ENCODE results near the gene CADM1. TPM values are rescaled to one million over a fixed set of nuclear protein-coding genes. Genes with fewer than 3 reads are reported as not detected.

CADM1 gene
- total RNA-seq, 4 donors from 2014 or later, result 1.2 to 2.5 (median 2.2) TPM

GRCh38 chr11:115197031-115197430, 307.2 kb downstream of the CADM1 start:
- no peak for DNase-seq
- no peaks in the 10 kb centered on the region for H3K9me3 ChIP-seq
- no peak overlapping the region for H3K4me3 ChIP-seq
- ATAC-seq, result no peak
- H3K36me3 ChIP-seq, result no peaks in the 10 kb centered on the region
- H3K4me1 ChIP-seq, result peaks cover 3 to 12% of the 10 kb centered on the region in 2 donors
- no peaks in the 10 kb centered on the region for H3K27me3 ChIP-seq
- in situ Hi-C loops (cut with MboI; ENCODE audit: low sequenced_read_pairs in 4 of 4), result no loop called here
- intact Hi-C loops (cut with DNase I; ENCODE audit: low total_unique reads), result no loop called here
- no peak overlapping the region for H3K27ac ChIP-seq
- TF ChIP-seq CTCF (IDR thresholded peaks at IDR 0.05 in 4 of 5, conservative IDR thresholded peaks at IDR 0.05 in 1 of 5) (no peak), POLR2A (IDR thresholded peaks at IDR 0.05) (no peak)

- Histone ChIP-seq H3K9me3 (no peaks in the 10 kb centered on the region), H3K4me1 (peaks cover 3 to 9% of the 10 kb centered on the region in 2 donors), H3K27me3 (no peaks in the 10 kb centered on the region), H3K27ac (no peak overlapping the region), H3K36me3 (no peaks in the 10 kb centered on the region), H3K4me3 (no peak overlapping the region)
- DNase-seq, result no peak
- TF ChIP-seq CTCF (IDR thresholded peaks at IDR 0.05 in 4 of 5, conservative IDR thresholded peaks at IDR 0.05 in 1 of 5) (no peak), POLR2A (IDR thresholded peaks at IDR 0.05) (no peak)
- intact Hi-C loops (cut with DNase I; ENCODE audit: low total_unique reads), result no loop called here
- no peak for ATAC-seq
- in situ Hi-C loops (cut with MboI; ENCODE audit: low sequenced_read_pairs in 4 of 4), result no loop called here
Measured at GRCh38 chr11:115194802-115195110, 309.5 kb downstream of the CADM1 start.

- no peak for DNase-seq
- Histone ChIP-seq H3K4me1 (peaks cover 3 to 7% of the 10 kb centered on the region in 2 donors), H3K9me3 (no peaks in the 10 kb centered on the region), H3K36me3 (no peaks in the 10 kb centered on the region), H3K27me3 (no peaks in the 10 kb centered on the region), H3K27ac (no peak overlapping the region), H3K4me3 (no peak overlapping the region)
- in situ Hi-C loops (cut with MboI; ENCODE audit: low sequenced_read_pairs in 4 of 4) (no loop called here), intact Hi-C loops (cut with DNase I; ENCODE audit: low total_unique reads) (no loop called here)
- TF ChIP-seq CTCF (IDR thresholded peaks at IDR 0.05 in 4 of 5, conservative IDR thresholded peaks at IDR 0.05 in 1 of 5), result no peak
- no peak for TF ChIP-seq POLR2A (IDR thresholded peaks at IDR 0.05)
- ATAC-seq, result no peak
Measured at GRCh38 chr11:115193914-115194801, 310.1 kb downstream of the CADM1 start.

- intact Hi-C loops (cut with DNase I; ENCODE audit: low total_unique reads) (no loop called here), in situ Hi-C loops (cut with MboI; ENCODE audit: low sequenced_read_pairs in 4 of 4) (no loop called here)
- Histone ChIP-seq H3K36me3 (no peaks in the 10 kb centered on the region), H3K4me1 (peaks cover 6 to 15% of the 10 kb centered on the region in 2 donors), H3K9me3 (no peaks in the 10 kb centered on the region), H3K27ac (no peak overlapping the region), H3K27me3 (no peaks in the 10 kb centered on the region), H3K4me3 (no peak overlapping the region)
- TF ChIP-seq POLR2A (IDR thresholded peaks at IDR 0.05), result no peak
- no peak for TF ChIP-seq CTCF (IDR thresholded peaks at IDR 0.05 in 4 of 5, conservative IDR thresholded peaks at IDR 0.05 in 1 of 5)
- DNase-seq (no peak), ATAC-seq (no peak)
Measured at GRCh38 chr11:115191761-115192160, 312.5 kb downstream of the CADM1 start.

All from gastrocnemius medialis (tissue), 4 donors.